ENCODE results near the gene KANK2.

GRCh38 chr19:11208561-11209471 is 11.5 kb upstream of the KANK2 start:
- TF ChIP-seq POLR2AphosphoS5 (IDR thresholded peaks at IDR 0.05; ENCODE audit: low read depth, low read length): no peak
- TF ChIP-seq POLR2A (IDR thresholded peaks at IDR 0.05; ENCODE audit: low read depth, low read length): no peak

All from GM12892 (cell line).